A549 (cell line): ENCODE measurements around the gene TNP1. TPM values are rescaled to one million over a fixed set of nuclear protein-coding genes. Genes with fewer than 3 reads are reported as not detected.

Source experiments
- ATAC-seq, 2 experiments: fragments of 200-7000 bp in 1 of 2; fragments of >200 bp in 1 of 2; cut with Nextera tagmentation in 1 of 2; cut with Tn5 transposase in 1 of 2; 3 replicates each; pipeline versions ENCODE4 v1.8.0 to v1.9.1; 2018 to 2020; ENCODE audit warnings: mild to moderate bottlenecking in 1 of 2, moderate library complexity in 1 of 2
- CTCF ChIA-PET: fragments of 300-600 bp; sonication (Branson Sonifier 250); formaldehyde crosslinking; extraction: SDS; loops from one replicate; lab custom pipeline; 2021; ENCODE audit warnings: antibody characterized with exemption, inconsistent platforms; lab: Yijun Ruan, JAX
- POLR2A ChIA-PET: fragments of 350-600 bp; formaldehyde crosslinking; extraction: SDS; loops from one replicate; lab custom pipeline; 2021; ENCODE audit warnings: antibody characterized with exemption, inconsistent platforms; lab: Yijun Ruan, JAX
- DNase-seq, 2 experiments: peaks; one replicate each; pipeline versions ENCODE4 v3.0.0 to v3.0.0-alpha.2; 2011 to 2016; ENCODE audit warnings: low read depth in 1 of 2, low spot score in 1 of 2
- FAIRE-seq: peaks from 2 replicates; lab custom pipeline; 2011; peaks lifted over from hg19 to GRCh38; lab: Jason Lieb, UNC
- H3K27ac ChIP-seq, 2 experiments: fragments of >200 bp; sonication (Bioruptor Twin); formaldehyde crosslinking; 3 replicates each; pipeline ENCODE4 v1.5.1; 2016 to 2017
- H3K4me1 ChIP-seq: fragments of >200 bp; sonication (Bioruptor Twin); formaldehyde crosslinking; 3 replicates; pipeline ENCODE4 v1.6.1; 2016
- H3K4me2 ChIP-seq: fragments of >200 bp; sonication (Bioruptor Twin); formaldehyde crosslinking; 3 replicates; pipeline ENCODE4 v1.6.1; 2016
- H3K4me3 ChIP-seq: fragments of >200 bp; sonication (Bioruptor Twin); formaldehyde crosslinking; 3 replicates; pipeline ENCODE4 v1.5.1; 2016
- H3K9me3 ChIP-seq: fragments of >200 bp; sonication (Bioruptor Twin); formaldehyde crosslinking; 3 replicates; pipeline ENCODE4 v1.6.1; 2016
- ATOH8 ChIP-seq: fragments of 250-450 bp; sonication (Bioruptor Pico); IDR thresholded peaks from 2 replicates; pipeline ENCODE4 v1.5.0; 2020; ENCODE audit warnings: low read depth, mild to moderate bottlenecking, moderate library complexity
- BCL3 ChIP-seq: fragments of >200 bp; sonication (Bioruptor Twin); formaldehyde crosslinking; IDR thresholded peaks from 3 replicates; pipeline ENCODE4 v1.6.1; 2016
- CHD2 ChIP-seq: fragments of 150-350 bp; IDR thresholded peaks from 2 replicates; pipeline ENCODE4 v1.6.1; 2014; ENCODE audit warnings: low read length; ENCODE audit not compliant: partially characterized antibody
- E2F6 ChIP-seq: IDR thresholded peaks from 2 replicates; pipeline ENCODE4 v1.6.1; 2012; ENCODE audit warnings: low read depth, borderline replicate concordance
- EHMT2 ChIP-seq: fragments of 200-600 bp; sonication (generic); IDR thresholded peaks from 2 replicates; pipeline ENCODE4 v1.6.1; 2016; ENCODE audit warnings: antibody characterized with exemption, low read depth, mild to moderate bottlenecking, moderate library complexity
- ESRRA ChIP-seq: fragments of 150-350 bp; IDR thresholded peaks from 2 replicates; pipeline ENCODE4 v1.6.1; 2014; ENCODE audit warnings: mild to moderate bottlenecking, low read length, borderline replicate concordance
- FOSB ChIP-seq: fragments of 250-450 bp; sonication (Bioruptor Pico); IDR thresholded peaks from 2 replicates; pipeline ENCODE4 v1.5.0; 2020; ENCODE audit warnings: mild to moderate bottlenecking, moderate library complexity
- FOXS1 ChIP-seq: fragments of 250-450 bp; sonication (Bioruptor Pico); IDR thresholded peaks from 2 replicates; pipeline ENCODE4 v1.5.0; 2020; ENCODE audit warnings: mild to moderate bottlenecking, moderate library complexity
- HES2 ChIP-seq: fragments of >200 bp; sonication (Bioruptor Twin); formaldehyde crosslinking; IDR thresholded peaks from 2 replicates; pipeline ENCODE4 v1.6.1; 2016
- HEYL ChIP-seq: fragments of 250-450 bp; sonication (Bioruptor Pico); IDR thresholded peaks from 2 replicates; pipeline ENCODE4 v1.8.0; 2021; ENCODE audit warnings: mild to moderate bottlenecking, moderate library complexity
- HMGXB4 ChIP-seq: fragments of 250-450 bp; sonication (Bioruptor Pico); IDR thresholded peaks from 2 replicates; pipeline ENCODE4 v1.5.0; 2021; ENCODE audit warnings: mild to moderate bottlenecking, moderate library complexity, borderline replicate concordance
- HOXB13 ChIP-seq: fragments of 250-450 bp; sonication (Bioruptor Pico); IDR thresholded peaks from 2 replicates; pipeline ENCODE4 v1.5.0; 2020; ENCODE audit warnings: low read depth, mild to moderate bottlenecking, moderate library complexity
- KDM1A ChIP-seq: fragments of 200-600 bp; sonication (generic); IDR thresholded peaks from 2 replicates; pipeline ENCODE4 v1.6.1; 2016; ENCODE audit warnings: low read depth, mild to moderate bottlenecking
- NFE2L2 ChIP-seq: fragments of 150-350 bp; conservative IDR thresholded peaks from 2 replicates; pipeline ENCODE4 v1.6.1; 2014; ENCODE audit warnings: low read length
- NR3C1 ChIP-seq: fragments of >200 bp; sonication (Bioruptor Twin); formaldehyde crosslinking; IDR thresholded peaks from 3 replicates; pipeline ENCODE4 v1.6.1; 2017
- POLR2A ChIP-seq: IDR thresholded peaks from 2 replicates; pipeline ENCODE4 v1.6.1; 2012; ENCODE audit warnings: mild to moderate bottlenecking, low read length
- RARB ChIP-seq: fragments of 250-450 bp; sonication (Bioruptor Pico); IDR thresholded peaks from 2 replicates; pipeline ENCODE4 v1.8.0; 2021; ENCODE audit warnings: mild to moderate bottlenecking, moderate library complexity
- RCOR1 ChIP-seq: fragments of 150-350 bp; IDR thresholded peaks from 2 replicates; pipeline ENCODE4 v1.6.1; 2014; ENCODE audit warnings: antibody characterized with exemption, low read length, low read depth
- REST ChIP-seq: fragments of 200-600 bp; sonication (generic); IDR thresholded peaks from 2 replicates; pipeline ENCODE4 v1.6.1; 2016; ENCODE audit warnings: antibody characterized with exemption, mild to moderate bottlenecking, moderate library complexity
- SMC3 ChIP-seq: fragments of >200 bp; sonication (Bioruptor Twin); formaldehyde crosslinking; IDR thresholded peaks from 3 replicates; pipeline ENCODE4 v1.6.1; 2018; ENCODE audit warnings: inconsistent platforms
- SREBF2 ChIP-seq: fragments of 450-650 bp; IDR thresholded peaks from 2 replicates; pipeline ENCODE4 v1.6.1; 2014; ENCODE audit warnings: mild to moderate bottlenecking, moderate library complexity
- ZSCAN20 ChIP-seq: fragments of 250-450 bp; sonication (Bioruptor Pico); IDR thresholded peaks from 2 replicates; pipeline ENCODE4 v1.8.0; 2022; ENCODE audit warnings: mild to moderate bottlenecking, moderate library complexity
- WGBS: methylation state at CpG from one replicate; pipeline ENCODE4 v1.1.6; 2017; ENCODE audit errors: missing lambda C conversion rate; 5-methylcytosine and 5-hydroxymethylcytosine counted together
- polyA plus RNA-seq, 4 experiments: library from polyadenylated mRNA; depleted of rRNA in 3 of 4; stranded (reverse); fragments of >200 nt; fragmentation: RNase III in 1 of 4; extraction: RNeasy Plus Mini Kit Qiagen cat#74134 plus additional on column Dnase treatment in 1 of 4; gene quantifications; 2 replicates in 3 of 4; 3 replicates in 1 of 4; pipeline ENCODE4 v1.2.3, GENCODE V29; 2011 to 2017

TNP1 gene
- polyA plus RNA-seq, 2 of the 4 experiments (the other 2 are of a cell fraction), result not detected

GRCh38 chr2:216882876-216883275, 23.0 kb upstream of the TNP1 start:
- Histone ChIP-seq H3K4me2 (no peak overlapping the region), H3K4me1 (no peaks in the 10 kb centered on the region), H3K9me3 (no peaks in the 10 kb centered on the region), H3K4me3 (no peak overlapping the region), H3K27ac (no peak overlapping the region)
- TF ChIP-seq SREBF2 (no peak), KDM1A (no peak)
- POLR2A ChIA-PET, result no interaction called here
- CTCF ChIA-PET, result no interaction called here
- WGBS, result 51% methylated on average over 6 of the region's 6 CpGs
- ATAC-seq (no peak), FAIRE-seq (no peak), DNase-seq (no peak)

GRCh38 chr2:216881411-216881810, 21.5 kb upstream of the TNP1 start:
- H3K4me2 ChIP-seq, result no peak overlapping the region
- ATAC-seq, result no peak
- no peaks in the 10 kb centered on the region for H3K4me1 ChIP-seq
- TF ChIP-seq KDM1A (no peak), E2F6 (no peak), FOSB (CRISPR knock-in tag) (no peak), REST (no peak), RARB (CRISPR knock-in tag) (no peak), HEYL (CRISPR knock-in tag) (no peak), ZSCAN20 (no peak), BCL3 (no peak), EHMT2 (no peak), POLR2A (no peak), HMGXB4 (CRISPR knock-in tag) (no peak), CHD2 (no peak), SMC3 (no peak), NFE2L2 (no peak)
- TF ChIP-seq, all 56 proteins: peak for 0
- POLR2A ChIA-PET, result no interaction called here
- DNase-seq, result no peak
- WGBS, result 40% methylated on average over 3 of the region's 4 CpGs
- no peak for FAIRE-seq
- Histone ChIP-seq H3K4me3 (no peak overlapping the region), H3K27ac (no peak overlapping the region), H3K9me3 (no peaks in the 10 kb centered on the region)
- CTCF ChIA-PET, result no interaction called here

GRCh38 chr2:216880509-216881184, 20.8 kb upstream of the TNP1 start:
- no peak for ATAC-seq
- Histone ChIP-seq H3K4me2 (no peak overlapping the region), H3K4me1 (no peaks in the 10 kb centered on the region), H3K27ac (no peak overlapping the region)
- POLR2A ChIA-PET, result no interaction called here
- TF ChIP-seq HOXB13 (CRISPR knock-in tag) (no peak), RCOR1 (no peak), E2F6 (no peak), ATOH8 (CRISPR knock-in tag) (no peak), NFE2L2 (no peak), NR3C1 (no peak), ESRRA (no peak), FOXS1 (CRISPR knock-in tag) (no peak), HES2 (no peak)
- TF ChIP-seq, all 56 proteins: peak for 0
- DNase-seq (no peak), FAIRE-seq (no peak)
- Histone ChIP-seq H3K4me3 (no peak overlapping the region), H3K9me3 (no peaks in the 10 kb centered on the region)
- 57% methylated on average over 7 of the region's 7 CpGs for WGBS
- CTCF ChIA-PET, result no interaction called here
